Hematopoietic multipotent progenitor cell (in vitro differentiated cells): ENCODE measurements around the gene GRIN2A. TPM values are rescaled to one million over a fixed set of nuclear protein-coding genes. Genes with fewer than 3 reads are reported as not detected.

Experiments
- DNase-seq, 3 donors: peaks; one replicate each; pipeline ENCODE4 v3.0.0-alpha.2; 2011 to 2015; ENCODE audit warnings: low read depth in 2 of 3, low spot score in 2 of 3
- total RNA-seq: library from RNA; depleted of rRNA; stranded (reverse); fragments of >200 nt; gene quantifications from one replicate; pipeline ENCODE4 v1.2.3, GENCODE V29; 2012

The GRIN2A gene
- total RNA-seq, 1 donor = under 0.01 TPM

DNA sequence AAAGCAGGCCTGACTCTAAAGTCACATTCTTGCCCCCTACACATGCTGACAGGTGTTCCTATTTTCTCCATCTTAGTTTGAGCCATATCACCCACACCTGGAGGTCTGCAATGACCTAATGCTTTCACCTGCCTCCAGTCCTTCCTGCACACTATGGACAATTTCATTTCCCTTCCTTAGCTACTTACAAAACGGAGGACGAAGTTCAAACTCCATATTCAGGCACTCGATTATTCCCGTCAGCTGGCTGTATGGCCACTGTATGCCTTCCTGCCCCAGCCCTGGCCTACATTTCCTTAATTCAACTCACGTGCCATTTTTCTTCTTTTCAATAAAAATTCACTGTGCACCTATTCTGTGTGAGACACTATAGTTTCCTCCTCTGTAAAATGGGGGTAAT is 44.9 kb downstream of the GRIN2A start:
- DNase-seq = no peak

DNA sequence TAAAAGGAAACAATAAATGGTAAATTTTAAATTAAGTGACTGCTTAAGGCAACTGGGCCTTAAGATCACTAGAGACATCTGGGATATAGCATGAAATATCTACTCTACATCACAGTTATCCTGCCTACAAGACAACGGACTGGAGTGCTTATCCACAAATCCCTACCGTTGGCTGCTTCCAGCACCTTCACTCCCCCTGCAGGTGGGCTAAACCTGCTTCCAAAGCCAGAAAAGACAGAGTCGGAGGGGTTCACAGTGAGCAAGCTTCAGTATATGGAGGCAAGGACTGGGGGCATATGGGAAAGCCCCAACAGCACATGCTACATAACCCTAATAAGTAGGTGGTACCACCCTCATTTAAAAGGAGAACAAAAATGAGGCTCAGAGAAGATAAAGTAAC is 45.3 kb downstream of the GRIN2A start:
- DNase-seq = no peak

- no peak for DNase-seq
These were observed 51.7 kb downstream of the GRIN2A start for GRCh38 chr16:10130538-10130937.

GRCh38 chr16:10128397-10129258 is 53.6 kb downstream of the GRIN2A start:
- no peak for DNase-seq

DNA sequence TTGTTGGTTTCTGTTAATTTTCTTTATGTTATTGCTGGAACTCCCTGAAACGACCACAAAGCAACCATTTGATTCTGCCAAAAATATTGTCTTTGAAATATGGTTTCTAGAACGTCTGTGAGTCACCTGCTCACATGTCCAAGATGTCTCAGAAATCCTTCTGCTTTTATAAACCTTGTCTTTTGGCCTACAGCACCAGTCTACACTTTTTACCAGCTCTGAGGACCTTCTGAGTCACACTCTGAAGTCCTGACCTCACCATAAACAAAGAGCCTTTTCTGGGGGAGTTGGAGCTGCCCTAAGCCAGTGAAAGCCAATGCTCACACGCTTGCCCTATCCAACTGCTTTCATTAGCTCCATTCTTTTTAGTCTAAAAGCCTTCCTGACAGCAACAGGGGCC is 55.5 kb downstream of the GRIN2A start:
- DNase-seq = no peak

DNA sequence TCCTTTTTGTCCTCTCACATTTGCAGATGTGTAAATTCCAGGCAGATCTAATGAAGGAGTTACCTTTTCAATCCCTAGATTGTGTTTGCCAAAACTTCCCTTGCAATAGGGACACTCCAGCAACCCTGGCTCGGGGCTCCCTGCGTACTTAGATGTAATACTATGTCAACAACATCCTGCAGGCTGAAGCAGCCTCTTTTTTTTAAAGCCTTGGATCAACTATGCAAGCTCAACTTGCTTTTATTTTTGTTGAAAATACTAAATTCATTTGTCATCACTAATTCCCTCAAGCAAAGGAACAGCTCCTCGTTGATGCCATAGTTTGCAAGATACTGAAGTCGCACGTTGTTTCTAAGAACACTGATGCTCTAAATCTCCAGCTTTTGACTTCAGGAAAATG is 59.1 kb downstream of the GRIN2A start:
- no peak for DNase-seq

GRCh38 chr16:10122546-10122945 is 59.7 kb downstream of the GRIN2A start:
- DNase-seq = peak in 1 of 3 donors; percentile 2

DNA sequence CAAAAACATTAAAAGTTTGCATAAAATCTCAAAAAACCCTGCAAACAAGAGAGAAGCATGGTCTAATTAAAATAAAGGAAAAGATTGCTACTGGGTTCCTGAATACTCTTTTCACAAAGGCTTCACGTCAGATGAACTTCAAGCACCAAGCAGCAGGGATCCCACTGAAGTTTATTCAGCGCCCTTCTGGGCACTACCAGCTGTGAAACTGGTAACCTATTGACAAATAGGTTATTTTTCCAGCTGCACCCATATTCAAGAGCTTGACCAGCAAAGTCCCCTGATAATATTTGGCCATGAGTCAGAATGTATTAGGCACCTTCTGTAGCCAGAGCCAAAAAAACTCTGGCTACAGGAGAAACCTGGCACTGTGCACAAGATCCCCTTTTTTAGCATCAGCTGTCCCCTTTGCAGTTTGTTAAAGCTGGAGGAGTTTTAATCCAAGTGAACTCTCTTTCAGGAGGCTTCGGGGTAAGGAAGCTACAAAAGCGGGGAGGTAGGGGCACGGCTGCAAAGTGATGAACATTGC is 60.3 kb downstream of the GRIN2A start:
- no peak for DNase-seq

- no peak for DNase-seq
These were observed 60.7 kb downstream of the GRIN2A start for GRCh38 chr16:10121491-10121890.

DNA sequence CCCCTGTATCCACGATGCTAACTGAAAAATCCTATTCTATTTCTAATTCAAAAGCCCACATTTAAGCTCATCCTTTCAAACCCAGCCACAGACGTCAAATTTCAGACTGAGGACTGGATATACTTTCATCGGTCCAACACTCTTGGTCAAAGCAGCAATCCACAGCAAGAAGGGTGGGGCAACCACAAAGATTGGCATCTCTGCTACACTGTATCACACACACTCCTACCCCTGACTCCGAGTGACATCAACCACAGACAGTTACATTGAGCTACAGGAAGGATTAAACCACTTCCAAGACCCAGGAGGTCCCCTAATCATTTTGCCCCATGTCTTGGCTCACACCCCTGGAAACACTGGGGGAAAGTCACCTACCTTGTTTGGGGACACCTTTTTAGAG is 61.3 kb downstream of the GRIN2A start:
- DNase-seq = no peak

- no peak for DNase-seq
These were observed 67.8 kb downstream of the GRIN2A start for GRCh38 chr16:10114409-10114808.

GRCh38 chr16:10113248-10113647 is 69.0 kb downstream of the GRIN2A start:
- no peak for DNase-seq

GRCh38 chr16:10112021-10112420 is 70.2 kb downstream of the GRIN2A start:
- no peak for DNase-seq

- no peak for DNase-seq
These were observed 71.0 kb downstream of the GRIN2A start for GRCh38 chr16:10111156-10111761.

DNA sequence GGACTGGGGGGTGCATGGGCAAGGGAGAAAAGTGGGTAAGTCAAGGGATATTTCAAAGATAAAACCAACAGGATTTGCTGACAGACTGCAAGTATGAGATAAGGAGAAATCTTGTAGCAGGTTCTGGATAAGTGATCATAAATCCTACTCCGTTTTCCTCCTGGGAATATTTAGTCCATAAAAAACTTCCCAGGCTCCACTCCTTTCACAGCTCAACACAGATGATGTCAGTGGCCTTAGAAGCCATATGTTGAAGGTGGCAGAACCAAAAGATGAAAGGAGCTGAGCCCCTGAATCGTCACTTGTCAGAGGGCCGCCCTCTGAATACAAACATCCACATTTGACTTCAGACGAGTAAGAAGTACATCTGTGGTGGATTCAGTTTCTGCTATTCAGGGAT is 71.7 kb downstream of the GRIN2A start:
- no peak for DNase-seq

DNA sequence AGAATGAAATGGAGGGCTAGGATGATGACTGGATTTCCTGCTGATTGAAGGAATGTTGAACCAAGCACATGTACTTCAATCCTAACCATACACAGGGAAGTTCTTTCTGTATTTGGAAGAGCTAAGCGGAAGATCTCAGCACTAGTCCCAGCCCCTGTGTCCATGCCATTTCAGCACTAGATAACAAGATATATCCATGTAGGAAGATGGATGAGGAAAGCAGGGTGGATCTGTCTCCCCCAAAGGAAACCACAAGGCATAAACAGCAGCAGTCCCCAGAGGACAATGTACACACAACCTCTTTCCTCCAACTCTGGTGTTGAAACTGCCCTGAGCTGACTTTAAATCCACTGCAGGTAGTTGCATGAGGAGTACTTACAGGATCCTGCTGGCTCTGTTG is 75.1 kb downstream of the GRIN2A start:
- no peak for DNase-seq

- DNase-seq = no peak
These were observed 78.5 kb downstream of the GRIN2A start for GRCh38 chr16:10103700-10104099.

- no peak for DNase-seq
These were observed 79.1 kb downstream of the GRIN2A start for GRCh38 chr16:10103118-10103517.

GRCh38 chr16:10100829-10101228 is 81.4 kb downstream of the GRIN2A start:
- no peak for DNase-seq

DNA sequence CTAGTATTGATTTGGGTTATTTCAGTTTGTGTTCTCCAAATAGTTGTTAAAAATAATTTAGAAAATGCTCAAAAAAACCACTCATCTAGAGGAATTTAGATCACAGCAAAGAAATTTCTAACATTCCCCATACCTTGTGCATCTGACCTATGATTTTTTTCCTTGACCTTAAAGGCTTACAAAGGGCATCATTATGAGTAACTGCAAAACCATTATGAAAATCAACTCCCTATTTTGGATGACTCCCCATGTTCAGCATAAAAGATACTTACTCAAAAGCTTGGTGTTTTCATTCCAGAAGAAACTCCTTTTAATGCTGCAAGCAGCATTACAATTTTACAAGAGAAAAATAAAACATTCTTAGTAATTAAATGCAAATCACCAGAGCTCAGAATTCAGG is 83.2 kb downstream of the GRIN2A start:
- DNase-seq = no peak

GRCh38 chr16:10097271-10097670 is 85.0 kb downstream of the GRIN2A start:
- DNase-seq = no peak

- DNase-seq = no peak
These were observed 88.7 kb downstream of the GRIN2A start for GRCh38 chr16:10093576-10093975.
